Testis (tissue), 2 donors: ENCODE measurements around the gene WAC.

Experiments used
- POLR2A ChIP-seq: fragments of 450-650 bp; IDR thresholded peaks from one replicate; pipeline ENCODE4 v1.6.1; 2017; ENCODE audit warnings: antibody characterized with exemption, mild to moderate bottlenecking, moderate library complexity
- TF ChIP-seq, protein P1 (sequence below), 3 experiments: fragments of 450-650 bp in 2 of 3; fragments of 200-600 bp in 1 of 3; sonication (generic) in 1 of 3; IDR thresholded peaks; one replicate each; pipeline ENCODE4 v1.5.1; 2016 to 2019; ENCODE audit warnings: antibody characterized with exemption in 3 of 3, mild to moderate bottlenecking in 2 of 3, moderate library complexity in 1 of 3

DNA sequence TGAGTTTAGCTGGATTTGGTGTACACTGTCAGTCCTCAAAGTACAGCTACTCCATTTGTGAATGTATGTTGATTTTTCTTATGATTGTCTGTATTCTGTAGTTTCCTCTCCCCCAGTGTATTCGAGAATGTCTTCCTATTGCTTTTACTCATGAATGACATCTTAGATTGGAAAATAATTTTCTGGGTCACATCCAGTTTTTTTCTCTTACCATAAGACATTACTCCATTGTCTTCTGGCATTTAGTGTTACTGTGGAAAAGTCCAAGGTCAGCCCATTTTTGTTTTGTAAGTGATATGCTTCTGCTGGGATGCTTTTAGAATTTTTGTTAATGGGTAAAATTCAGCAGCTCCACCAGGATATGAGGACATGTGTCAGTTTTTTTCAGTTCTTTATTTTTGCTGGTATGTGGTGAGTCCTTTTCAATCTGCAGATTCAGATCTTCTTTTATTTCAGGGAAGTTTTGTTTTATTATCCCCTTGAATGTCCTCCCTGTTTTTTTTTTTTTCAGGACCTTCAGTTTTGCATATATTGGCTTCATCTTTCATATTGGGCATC lies 33.6 kb downstream of the WAC start:
- no peak for TF ChIP-seq POLR2A
- TF ChIP-seq, protein P1, sequence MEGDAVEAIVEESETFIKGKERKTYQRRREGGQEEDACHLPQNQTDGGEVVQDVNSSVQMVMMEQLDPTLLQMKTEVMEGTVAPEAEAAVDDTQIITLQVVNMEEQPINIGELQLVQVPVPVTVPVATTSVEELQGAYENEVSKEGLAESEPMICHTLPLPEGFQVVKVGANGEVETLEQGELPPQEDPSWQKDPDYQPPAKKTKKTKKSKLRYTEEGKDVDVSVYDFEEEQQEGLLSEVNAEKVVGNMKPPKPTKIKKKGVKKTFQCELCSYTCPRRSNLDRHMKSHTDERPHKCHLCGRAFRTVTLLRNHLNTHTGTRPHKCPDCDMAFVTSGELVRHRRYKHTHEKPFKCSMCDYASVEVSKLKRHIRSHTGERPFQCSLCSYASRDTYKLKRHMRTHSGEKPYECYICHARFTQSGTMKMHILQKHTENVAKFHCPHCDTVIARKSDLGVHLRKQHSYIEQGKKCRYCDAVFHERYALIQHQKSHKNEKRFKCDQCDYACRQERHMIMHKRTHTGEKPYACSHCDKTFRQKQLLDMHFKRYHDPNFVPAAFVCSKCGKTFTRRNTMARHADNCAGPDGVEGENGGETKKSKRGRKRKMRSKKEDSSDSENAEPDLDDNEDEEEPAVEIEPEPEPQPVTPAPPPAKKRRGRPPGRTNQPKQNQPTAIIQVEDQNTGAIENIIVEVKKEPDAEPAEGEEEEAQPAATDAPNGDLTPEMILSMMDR (IDR thresholded peaks at IDR 0.05) = no peak
